Measurements from ENCODE around the gene SAMD1. TPM values are rescaled to one million over a fixed set of nuclear protein-coding genes. Genes with fewer than 3 reads are reported as not detected.
"Not testable (repeated sequence)": the region's sequence is repeated elsewhere in the genome, so short reads cannot be mapped to it uniquely, and the experiment has no call there.

SAMD1 gene
- total RNA-seq, 1 experiment from 2014 or later, result 108 TPM

- Histone ChIP-seq H3K14ac (ENCODE audit: insufficient read depth, low read length) (no peak overlapping the region), H4K5ac (ENCODE audit: insufficient read length, low read depth, low read length) (no peak overlapping the region), H3K79me2 (ENCODE audit: insufficient read depth, low read length) (no peaks in the 10 kb centered on the region), H3K23ac (ENCODE audit: insufficient read length, low read depth, low read length) (no peak overlapping the region), H2BK20ac (ENCODE audit: low read depth, low read length, poor library complexity, severe bottlenecking) (no peak overlapping the region), H3K56ac (ENCODE audit: insufficient read length, low read depth, low read length) (no peak overlapping the region), H3K9ac (ENCODE audit: extremely low read depth, insufficient read length, low read length) (no peak overlapping the region), H3K4me2 (ENCODE audit: insufficient read depth, insufficient read length, low read length) (no peak overlapping the region), H3K4me1 (ENCODE audit: insufficient read depth, low read length) (no peaks in the 10 kb centered on the region), H3K4ac (ENCODE audit: low read depth, low read length) (no peak overlapping the region), H4K91ac (ENCODE audit: insufficient read length, low read depth, low read length) (no peak overlapping the region), H3K27ac (ENCODE audit: insufficient read length, low read depth, low read length) (no peak overlapping the region), H3T11ph (ENCODE audit: low read length) (no peak overlapping the region), H4K20me1 (ENCODE audit: control insufficient read depth, insufficient read depth, insufficient read length) (no peaks in the 10 kb centered on the region), H3K27me3 (ENCODE audit: insufficient read depth, low read length) (no peaks in the 10 kb centered on the region), H2AK5ac (ENCODE audit: insufficient read length, low read length) (no peak overlapping the region), H2BK5ac (ENCODE audit: insufficient read length, low read length) (no peak overlapping the region), H3K23me2 (ENCODE audit: insufficient read length, low read depth, low read length, poor library complexity, severe bottlenecking) (no peaks in the 10 kb centered on the region), H3K9me3 (ENCODE audit: control insufficient read depth, low read depth, low read length) (no peaks in the 10 kb centered on the region), H2AFZ (ENCODE audit: low read length) (no peak overlapping the region), H2BK15ac (ENCODE audit: low read depth, low read length) (no peak overlapping the region), H2BK120ac (ENCODE audit: low read depth, low read length, poor library complexity, severe bottlenecking) (no peak overlapping the region), H4K8ac (replicated peaks; ENCODE audit: insufficient read length, low read depth, low read length) (no peak overlapping the region), H3K18ac (ENCODE audit: insufficient read length, low read depth, low read length) (no peak overlapping the region), H2BK12ac (ENCODE audit: insufficient read length, low read depth, low read length) (no peak overlapping the region), H3K79me1 (ENCODE audit: insufficient read depth, low read depth, low read length, poor library complexity, severe bottlenecking) (no peaks in the 10 kb centered on the region)
- peaks cover 3 to 7% of the 10 kb centered on the region in 2 experiments; a peak in 2 of 5 replicates for H3K9me3 Mint-ChIP-seq
- H3K4me3 Mint-ChIP-seq, result no peak overlapping the region; a peak in 1 of 5 replicates
- no peak overlapping the region for H3K27ac Mint-ChIP-seq
- H3K36me3 Mint-ChIP-seq (ENCODE audit: insufficient read depth in 1 of 3, low read depth in 3 of 3), result peaks cover 17 to 35% (median 25%) of the 10 kb centered on the region in 3 experiments; a peak in 6 of 7 replicates
- no CpG with 5 or more reads among the region's 8 CpGs for WGBS (ENCODE audit: extremely low coverage, insufficient read length, low lambda C conversion rate)
- peak; percentile 85 for DNase-seq
- TF ChIP-seq CTCF (conservative IDR thresholded peaks at IDR 0.05), result peak; percentile 95
- H3K27me3 Mint-ChIP-seq (ENCODE audit: low read depth), result peaks cover 2% of the 10 kb centered on the region
- no peaks in the 10 kb centered on the region for H3K4me1 Mint-ChIP-seq
Measured at GRCh38 chr19:14048443-14049153, 42.0 kb downstream of the SAMD1 start.

GRCh38 chr19:14047866-14048265, 42.7 kb downstream of the SAMD1 start:
- H2BK120ac ChIP-seq (ENCODE audit: low read depth, low read length, poor library complexity, severe bottlenecking); H4K5ac ChIP-seq (ENCODE audit: insufficient read length, low read depth, low read length); H2AFZ ChIP-seq (ENCODE audit: low read length); H3T11ph ChIP-seq (ENCODE audit: low read length); H3K23ac ChIP-seq (ENCODE audit: insufficient read length, low read depth, low read length); H3K27me3 ChIP-seq (ENCODE audit: insufficient read depth, low read length); H3K27me3 Mint-ChIP-seq (ENCODE audit: low read depth); H4K20me1 ChIP-seq (ENCODE audit: control insufficient read depth, insufficient read depth, insufficient read length); H3K18ac ChIP-seq (ENCODE audit: insufficient read length, low read depth, low read length); H2BK20ac ChIP-seq (ENCODE audit: low read depth, low read length, poor library complexity, severe bottlenecking); H3K79me1 ChIP-seq (ENCODE audit: insufficient read depth, low read depth, low read length, poor library complexity, severe bottlenecking); H3K27ac ChIP-seq (ENCODE audit: insufficient read length, low read depth, low read length); H3K4me1 ChIP-seq (ENCODE audit: insufficient read depth, low read length); H3K4me2 ChIP-seq (ENCODE audit: insufficient read depth, insufficient read length, low read length); H3K4me1 Mint-ChIP-seq; H3K9ac ChIP-seq (ENCODE audit: extremely low read depth, insufficient read length, low read length); H3K9me3 Mint-ChIP-seq; H4K91ac ChIP-seq (ENCODE audit: insufficient read length, low read depth, low read length); H2AK5ac ChIP-seq (ENCODE audit: insufficient read length, low read length); H3K79me2 ChIP-seq (ENCODE audit: insufficient read depth, low read length); H3K4ac ChIP-seq (ENCODE audit: low read depth, low read length); H2BK15ac ChIP-seq (ENCODE audit: low read depth, low read length); H3K14ac ChIP-seq (ENCODE audit: insufficient read depth, low read length); H3K56ac ChIP-seq (ENCODE audit: insufficient read length, low read depth, low read length); H2BK12ac ChIP-seq (ENCODE audit: insufficient read length, low read depth, low read length); H3K23me2 ChIP-seq (ENCODE audit: insufficient read length, low read depth, low read length, poor library complexity, severe bottlenecking); H3K9me3 ChIP-seq (ENCODE audit: control insufficient read depth, low read depth, low read length); H3K27ac Mint-ChIP-seq; H2BK5ac ChIP-seq (ENCODE audit: insufficient read length, low read length); H3K4me3 Mint-ChIP-seq; DNase-seq; H4K8ac ChIP-seq (replicated peaks; ENCODE audit: insufficient read length, low read depth, low read length): not testable (repeated sequence)
- peaks cover 16 to 37% (median 23%) of the 10 kb centered on the region in 3 experiments; a peak in 6 of 7 replicates for H3K36me3 Mint-ChIP-seq (ENCODE audit: insufficient read depth in 1 of 3, low read depth in 3 of 3)
- no CpG with 5 or more reads among the region's 10 CpGs for WGBS (ENCODE audit: extremely low coverage, insufficient read length, low lambda C conversion rate)
